ENCODE data around the gene SPECC1.
"Not testable (repeated sequence)": the region's sequence is repeated elsewhere in the genome, so short reads cannot be mapped to it uniquely, and the experiment has no call there.

GRCh38 chr17:20363846-20364245 lies 354.7 kb downstream of the SPECC1 start:
- not testable (repeated sequence) for TF ChIP-seq POLR2A (IDR thresholded peaks at IDR 0.05; ENCODE audit: low read length); GATA1 (IDR thresholded peaks at IDR 0.05; ENCODE audit: low read depth, low read length)

Data from erythroblast (primary cell).